Osteocyte (in vitro differentiated cells): Measurements from ENCODE around the gene ADCYAP1R1. TPM values are rescaled to one million over a fixed set of nuclear protein-coding genes. Genes with fewer than 3 reads are reported as not detected.

ENCODE experiments used
- DNase-seq: peaks from one replicate; pipeline ENCODE4 v3.0.0; 2021; ENCODE audit warnings: mixed read lengths; ENCODE audit not compliant: unreplicated experiment; ENCODE audit errors: extremely low spot score
- H3K27ac Mint-ChIP-seq: one replicate; pipeline ENCODE4 v1.8.0; 2021; ENCODE audit warnings: mild to moderate bottlenecking, mixed read lengths; ENCODE audit not compliant: unreplicated experiment
- H3K27me3 Mint-ChIP-seq: one replicate; pipeline ENCODE4 v1.8.0; 2021; ENCODE audit warnings: mixed read lengths; ENCODE audit not compliant: unreplicated experiment
- H3K36me3 Mint-ChIP-seq: one replicate; pipeline ENCODE4 v1.8.0; 2021; ENCODE audit warnings: mixed read lengths; ENCODE audit not compliant: unreplicated experiment
- H3K4me1 Mint-ChIP-seq: one replicate; pipeline ENCODE4 v1.8.0; 2021; ENCODE audit warnings: mixed read lengths; ENCODE audit not compliant: unreplicated experiment
- H3K4me3 Mint-ChIP-seq: one replicate; pipeline ENCODE4 v1.8.0; 2021; ENCODE audit warnings: mild to moderate bottlenecking, moderate library complexity, mixed read lengths; ENCODE audit not compliant: unreplicated experiment
- H3K9me3 Mint-ChIP-seq: one replicate; pipeline ENCODE4 v1.8.0; 2021; ENCODE audit warnings: mixed read lengths; ENCODE audit not compliant: unreplicated experiment
- total RNA-seq: library from RNA; stranded (reverse); gene quantifications from 2 replicates; pipeline ENCODE4 v1.2.1, GENCODE V29; 2021
- TF ChIP-seq, protein P1 (sequence below): fragments of 200-600 bp; sonication (generic); IDR thresholded peaks from 2 replicates; pipeline ENCODE4 v1.5.0; 2021; ENCODE audit warnings: antibody characterized with exemption, mild to moderate bottlenecking, moderate library complexity

Gene ADCYAP1R1
- total RNA-seq, 1 donor from 2014 or later: not detected

GRCh38 chr7:31075086-31075405 is 22.9 kb downstream of the ADCYAP1R1 start:
- no peaks in the 10 kb centered on the region for H3K36me3 Mint-ChIP-seq
- DNase-seq: no peak
- H3K4me3 Mint-ChIP-seq: no peak overlapping the region
- no peak overlapping the region for H3K27ac Mint-ChIP-seq
- H3K4me1 Mint-ChIP-seq: no peaks in the 10 kb centered on the region
- H3K9me3 Mint-ChIP-seq: no peaks in the 10 kb centered on the region
- H3K27me3 Mint-ChIP-seq: peaks cover 16% of the 10 kb centered on the region
- TF ChIP-seq, protein P1, sequence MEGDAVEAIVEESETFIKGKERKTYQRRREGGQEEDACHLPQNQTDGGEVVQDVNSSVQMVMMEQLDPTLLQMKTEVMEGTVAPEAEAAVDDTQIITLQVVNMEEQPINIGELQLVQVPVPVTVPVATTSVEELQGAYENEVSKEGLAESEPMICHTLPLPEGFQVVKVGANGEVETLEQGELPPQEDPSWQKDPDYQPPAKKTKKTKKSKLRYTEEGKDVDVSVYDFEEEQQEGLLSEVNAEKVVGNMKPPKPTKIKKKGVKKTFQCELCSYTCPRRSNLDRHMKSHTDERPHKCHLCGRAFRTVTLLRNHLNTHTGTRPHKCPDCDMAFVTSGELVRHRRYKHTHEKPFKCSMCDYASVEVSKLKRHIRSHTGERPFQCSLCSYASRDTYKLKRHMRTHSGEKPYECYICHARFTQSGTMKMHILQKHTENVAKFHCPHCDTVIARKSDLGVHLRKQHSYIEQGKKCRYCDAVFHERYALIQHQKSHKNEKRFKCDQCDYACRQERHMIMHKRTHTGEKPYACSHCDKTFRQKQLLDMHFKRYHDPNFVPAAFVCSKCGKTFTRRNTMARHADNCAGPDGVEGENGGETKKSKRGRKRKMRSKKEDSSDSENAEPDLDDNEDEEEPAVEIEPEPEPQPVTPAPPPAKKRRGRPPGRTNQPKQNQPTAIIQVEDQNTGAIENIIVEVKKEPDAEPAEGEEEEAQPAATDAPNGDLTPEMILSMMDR: no peak

- DNase-seq: no peak
- H3K27ac Mint-ChIP-seq: no peak overlapping the region
- no peak overlapping the region for H3K4me3 Mint-ChIP-seq
- TF ChIP-seq, protein P1: no peak
- H3K4me1 Mint-ChIP-seq: no peaks in the 10 kb centered on the region
- H3K27me3 Mint-ChIP-seq: peaks cover 21% of the 10 kb centered on the region
- no peaks in the 10 kb centered on the region for H3K36me3 Mint-ChIP-seq
- no peaks in the 10 kb centered on the region for H3K9me3 Mint-ChIP-seq
Observed at GRCh38 chr7:31076051-31076450, 23.9 kb downstream of the ADCYAP1R1 start.

- no peak for DNase-seq
- no peaks in the 10 kb centered on the region for H3K4me1 Mint-ChIP-seq
- no peak overlapping the region for H3K4me3 Mint-ChIP-seq
- H3K9me3 Mint-ChIP-seq: no peaks in the 10 kb centered on the region
- H3K27ac Mint-ChIP-seq: no peak overlapping the region
- no peaks in the 10 kb centered on the region for H3K36me3 Mint-ChIP-seq
- peaks cover 18% of the 10 kb centered on the region for H3K27me3 Mint-ChIP-seq
- TF ChIP-seq, protein P1: no peak
Observed at GRCh38 chr7:31076641-31077310, 24.7 kb downstream of the ADCYAP1R1 start.

DNA sequence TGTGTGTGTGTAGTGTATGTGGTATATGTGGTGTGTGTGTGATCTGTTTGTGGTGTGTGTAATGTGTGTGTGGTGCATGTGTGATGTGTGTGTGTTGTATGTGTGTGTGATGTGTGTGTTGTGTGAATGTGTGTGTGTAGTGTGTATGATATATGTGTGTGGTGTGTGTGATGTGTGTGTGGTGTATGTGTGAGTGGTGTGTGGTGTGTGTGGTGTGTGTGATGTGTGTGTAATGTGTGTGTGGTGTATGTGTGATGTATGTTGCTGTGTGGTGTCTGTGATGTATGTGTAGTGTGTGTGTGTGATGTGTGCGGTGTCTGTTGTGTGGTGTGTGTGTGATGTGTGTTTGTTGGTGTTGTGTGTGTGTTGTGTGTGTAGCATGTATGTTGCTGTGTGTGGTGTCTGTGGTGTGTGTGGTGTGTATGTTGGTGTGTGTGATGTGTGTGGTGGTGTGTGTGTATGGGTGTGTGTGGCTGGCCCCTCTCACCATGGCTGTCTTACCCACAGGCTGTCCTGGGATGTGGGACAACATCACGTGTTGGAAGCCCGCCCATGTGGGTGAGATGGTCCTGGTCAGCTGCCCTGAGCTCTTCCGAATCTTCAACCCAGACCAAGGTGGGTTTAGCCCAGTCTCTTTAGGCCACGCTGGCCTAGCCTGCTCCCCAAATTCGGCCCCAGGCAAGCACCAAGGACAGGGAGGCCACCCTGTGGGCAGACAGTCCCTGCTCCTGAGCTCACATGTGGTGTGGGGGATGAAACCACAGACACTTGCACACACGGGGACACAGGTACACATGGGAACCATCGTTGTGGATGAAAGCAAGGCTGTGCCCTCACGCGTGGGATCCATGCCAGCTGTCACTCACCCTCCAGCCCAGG is 25.6 kb downstream of the ADCYAP1R1 start:
- no peak for DNase-seq
- Mint-ChIP-seq H3K36me3 (no peaks in the 10 kb centered on the region), H3K27me3 (peaks cover 17% of the 10 kb centered on the region), H3K4me1 (no peaks in the 10 kb centered on the region), H3K27ac (no peak overlapping the region), H3K9me3 (no peaks in the 10 kb centered on the region), H3K4me3 (no peak overlapping the region)
- TF ChIP-seq, protein P1: no peak

DNA sequence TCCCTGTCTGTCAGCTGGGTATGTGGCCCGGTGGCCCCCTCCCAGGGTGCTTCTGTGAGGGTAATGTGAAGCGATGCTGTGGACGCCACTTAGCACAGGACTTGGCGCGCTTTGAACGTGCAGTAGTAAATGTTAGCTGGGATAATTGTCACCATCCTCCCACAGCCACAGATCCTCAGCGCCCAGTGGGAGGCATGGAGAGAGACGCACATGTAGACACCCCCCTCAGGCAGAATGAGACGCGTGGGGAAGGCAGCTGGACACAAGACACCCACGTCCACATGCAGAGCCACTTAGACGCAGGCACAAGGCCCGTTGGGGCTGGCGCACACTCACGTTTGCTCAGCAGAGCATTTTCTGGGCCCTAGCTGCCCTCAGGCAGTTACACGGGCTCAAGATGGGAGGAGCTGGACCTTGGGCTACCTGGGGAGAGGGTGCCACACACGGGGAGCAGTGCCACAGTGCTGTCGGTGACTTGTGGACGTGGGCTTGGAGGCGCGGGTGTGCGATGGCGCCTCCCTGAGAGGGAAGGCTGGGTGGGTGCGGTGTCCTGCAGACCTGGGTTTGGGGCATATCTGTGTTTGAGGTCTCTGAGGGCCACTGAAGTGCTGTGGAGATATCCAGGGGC is 26.4 kb downstream of the ADCYAP1R1 start:
- DNase-seq: no peak
- Mint-ChIP-seq H3K27me3 (peaks cover 22% of the 10 kb centered on the region), H3K27ac (no peak overlapping the region), H3K9me3 (no peaks in the 10 kb centered on the region), H3K4me1 (no peaks in the 10 kb centered on the region), H3K4me3 (no peak overlapping the region), H3K36me3 (no peaks in the 10 kb centered on the region)
- TF ChIP-seq, protein P1: no peak
